ENCODE data around the gene SLC1A4. TPM values are rescaled to one million over a fixed set of nuclear protein-coding genes. Genes with fewer than 3 reads are reported as not detected.

SLC1A4 gene
- total and polyA plus RNA-seq, 10 of the 15 experiments (the other 5 are each of a cell fraction or from before 2014, with no cell fraction given): 10.8 to 43.2 (median 27.7) TPM

DNA sequence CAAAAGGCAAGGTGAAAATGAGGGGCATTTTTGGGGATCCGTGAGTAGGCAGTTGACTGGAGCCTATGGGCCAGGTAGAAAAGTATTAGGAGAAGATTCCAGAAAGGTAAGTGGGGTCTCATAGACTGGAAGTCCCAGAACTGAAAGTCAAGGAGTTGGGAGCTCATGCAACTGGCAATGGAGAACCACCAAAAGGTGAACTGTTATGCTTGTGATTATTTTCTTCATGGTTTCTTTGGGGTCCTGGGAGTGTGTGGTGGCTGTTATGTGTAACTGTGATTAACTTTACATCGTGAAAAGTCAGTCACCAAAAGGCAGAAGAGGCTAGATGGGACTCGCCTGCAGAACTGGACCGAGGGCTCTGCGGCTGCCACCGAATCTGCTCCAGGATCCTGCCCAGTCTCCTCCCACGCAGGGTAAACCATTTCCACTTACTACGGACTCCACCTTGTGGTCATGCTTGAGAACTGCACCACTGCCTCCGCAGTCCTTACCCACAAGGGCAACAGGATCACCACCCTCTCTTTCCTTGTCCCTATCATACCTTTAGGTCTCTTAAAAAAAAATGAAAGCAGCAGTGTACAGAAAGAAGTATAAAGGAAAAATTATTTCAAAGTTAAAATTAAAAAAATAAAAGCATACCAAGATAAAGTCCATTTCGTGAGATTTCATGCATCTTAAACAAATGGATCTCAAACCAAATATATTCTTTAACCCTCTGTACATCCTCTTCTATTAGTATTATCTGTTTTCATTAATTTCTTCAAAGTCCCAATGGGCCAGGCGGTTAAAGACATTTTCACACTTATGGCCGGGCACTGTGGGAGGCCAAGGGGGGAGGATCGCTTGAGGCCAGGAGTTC, 51.4 kb downstream of the SLC1A4 start (continued):
- no peak for TF ChIP-seq TCF3 (IDR thresholded peaks at IDR 0.05; ENCODE audit: borderline replicate concordance, insufficient read depth, low read depth, low read length)
- no peak for TF ChIP-seq SIN3A (IDR thresholded peaks at IDR 0.05; ENCODE audit: low read depth, low read length)
- TF ChIP-seq NR2C1 (IDR thresholded peaks at IDR 0.05): no peak
- TF ChIP-seq MYC (IDR thresholded peaks at IDR 0.05; ENCODE audit: insufficient read depth, insufficient read length, insufficient replicate concordance, low read length, severe bottlenecking): no peak
- no peak for TF ChIP-seq SREBF2 (IDR thresholded peaks at IDR 0.05; ENCODE audit: low read length)
- TF ChIP-seq, protein P1, sequence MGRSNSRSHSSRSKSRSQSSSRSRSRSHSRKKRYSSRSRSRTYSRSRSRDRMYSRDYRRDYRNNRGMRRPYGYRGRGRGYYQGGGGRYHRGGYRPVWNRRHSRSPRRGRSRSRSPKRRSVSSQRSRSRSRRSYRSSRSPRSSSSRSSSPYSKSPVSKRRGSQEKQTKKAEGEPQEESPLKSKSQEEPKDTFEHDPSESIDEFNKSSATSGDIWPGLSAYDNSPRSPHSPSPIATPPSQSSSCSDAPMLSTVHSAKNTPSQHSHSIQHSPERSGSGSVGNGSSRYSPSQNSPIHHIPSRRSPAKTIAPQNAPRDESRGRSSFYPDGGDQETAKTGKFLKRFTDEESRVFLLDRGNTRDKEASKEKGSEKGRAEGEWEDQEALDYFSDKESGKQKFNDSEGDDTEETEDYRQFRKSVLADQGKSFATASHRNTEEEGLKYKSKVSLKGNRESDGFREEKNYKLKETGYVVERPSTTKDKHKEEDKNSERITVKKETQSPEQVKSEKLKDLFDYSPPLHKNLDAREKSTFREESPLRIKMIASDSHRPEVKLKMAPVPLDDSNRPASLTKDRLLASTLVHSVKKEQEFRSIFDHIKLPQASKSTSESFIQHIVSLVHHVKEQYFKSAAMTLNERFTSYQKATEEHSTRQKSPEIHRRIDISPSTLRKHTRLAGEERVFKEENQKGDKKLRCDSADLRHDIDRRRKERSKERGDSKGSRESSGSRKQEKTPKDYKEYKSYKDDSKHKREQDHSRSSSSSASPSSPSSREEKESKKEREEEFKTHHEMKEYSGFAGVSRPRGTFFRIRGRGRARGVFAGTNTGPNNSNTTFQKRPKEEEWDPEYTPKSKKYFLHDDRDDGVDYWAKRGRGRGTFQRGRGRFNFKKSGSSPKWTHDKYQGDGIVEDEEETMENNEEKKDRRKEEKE (IDR thresholded peaks at IDR 0.05): no peak
- 0 out of 2 replicates have a peak, but pooled peaks have one; percentile 68 for TF ChIP-seq NBN (IDR thresholded peaks at IDR 0.05)
- peak; percentile 94 for TF ChIP-seq SMC3 (IDR thresholded peaks at IDR 0.05; ENCODE audit: borderline replicate concordance, low read length)
- TF ChIP-seq ATF2 (IDR thresholded peaks at IDR 0.05; ENCODE audit: low read length): no peak
- TF ChIP-seq, protein P2, sequence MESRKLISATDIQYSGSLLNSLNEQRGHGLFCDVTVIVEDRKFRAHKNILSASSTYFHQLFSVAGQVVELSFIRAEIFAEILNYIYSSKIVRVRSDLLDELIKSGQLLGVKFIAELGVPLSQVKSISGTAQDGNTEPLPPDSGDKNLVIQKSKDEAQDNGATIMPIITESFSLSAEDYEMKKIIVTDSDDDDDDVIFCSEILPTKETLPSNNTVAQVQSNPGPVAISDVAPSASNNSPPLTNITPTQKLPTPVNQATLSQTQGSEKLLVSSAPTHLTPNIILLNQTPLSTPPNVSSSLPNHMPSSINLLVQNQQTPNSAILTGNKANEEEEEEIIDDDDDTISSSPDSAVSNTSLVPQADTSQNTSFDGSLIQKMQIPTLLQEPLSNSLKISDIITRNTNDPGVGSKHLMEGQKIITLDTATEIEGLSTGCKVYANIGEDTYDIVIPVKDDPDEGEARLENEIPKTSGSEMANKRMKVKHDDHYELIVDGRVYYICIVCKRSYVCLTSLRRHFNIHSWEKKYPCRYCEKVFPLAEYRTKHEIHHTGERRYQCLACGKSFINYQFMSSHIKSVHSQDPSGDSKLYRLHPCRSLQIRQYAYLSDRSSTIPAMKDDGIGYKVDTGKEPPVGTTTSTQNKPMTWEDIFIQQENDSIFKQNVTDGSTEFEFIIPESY (IDR thresholded peaks at IDR 0.05): no peak
- peak; percentile 61; the same call in 1 of the 2 replicates for TF ChIP-seq MLLT1 (IDR thresholded peaks at IDR 0.05)
- TF ChIP-seq, protein P3, sequence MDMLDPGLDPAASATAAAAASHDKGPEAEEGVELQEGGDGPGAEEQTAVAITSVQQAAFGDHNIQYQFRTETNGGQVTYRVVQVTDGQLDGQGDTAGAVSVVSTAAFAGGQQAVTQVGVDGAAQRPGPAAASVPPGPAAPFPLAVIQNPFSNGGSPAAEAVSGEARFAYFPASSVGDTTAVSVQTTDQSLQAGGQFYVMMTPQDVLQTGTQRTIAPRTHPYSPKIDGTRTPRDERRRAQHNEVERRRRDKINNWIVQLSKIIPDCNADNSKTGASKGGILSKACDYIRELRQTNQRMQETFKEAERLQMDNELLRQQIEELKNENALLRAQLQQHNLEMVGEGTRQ (IDR thresholded peaks at IDR 0.05; ENCODE audit: borderline replicate concordance, low read depth, low read length): no peak
- TF ChIP-seq SREBF1 (IDR thresholded peaks at IDR 0.05; ENCODE audit: low read length): no peak
- TF ChIP-seq POLR2AphosphoS2 (IDR thresholded peaks at IDR 0.05; ENCODE audit: low read depth, low read length): no peak
- no peak for TF ChIP-seq CHD2 (IDR thresholded peaks at IDR 0.05; ENCODE audit: borderline replicate concordance, low read depth, low read length)
- TF ChIP-seq TBL1XR1 (IDR thresholded peaks at IDR 0.05; ENCODE audit: low read depth, low read length): no peak
- no peak for TF ChIP-seq EZH2 (IDR thresholded peaks at IDR 0.05; ENCODE audit: borderline replicate concordance, control insufficient read depth, low read depth, low read length)
- no peak for TF ChIP-seq MEF2A (IDR thresholded peaks at IDR 0.05; ENCODE audit: insufficient read depth, low read depth, low read length)
- no peak for TF ChIP-seq TCF7 (IDR thresholded peaks at IDR 0.05; ENCODE audit: borderline replicate concordance)
- no peak for TF ChIP-seq MXI1 (IDR thresholded peaks at IDR 0.05; ENCODE audit: low read depth, low read length)
- TF ChIP-seq ZNF384 (IDR thresholded peaks at IDR 0.05; ENCODE audit: borderline replicate concordance, low read depth, low read length): no peak

All from GM12878 (cell line).